K562 (cell line): ENCODE measurements around the gene SPANXN5. TPM values are rescaled to one million over a fixed set of nuclear protein-coding genes. Genes with fewer than 3 reads are reported as not detected.

Experiments
- ATAC-seq: fragments of 200-7000 bp; cut with Tn5 transposase; 3 replicates; pipeline ENCODE4 v1.9.1; 2020; ENCODE audit warnings: moderate library complexity
- BruUV-seq: library from RNA; stranded (reverse); fragments of 400-500 nt; replicated peaks from 2 replicates; lab custom pipeline; 2021; lab: Mats Ljungman, UMichigan
- CTCF ChIA-PET: fragments of 300-600 bp; formaldehyde crosslinking; extraction: SDS; loops from one replicate; lab custom pipeline; 2021; ENCODE audit warnings: low intra/inter-chr PET ratio; lab: Yijun Ruan, JAX
- POLR2A ChIA-PET: fragments of 300-600, 350-650 bp; sonication (Branson Sonifier 250); formaldehyde crosslinking; extraction: SDS; loops from one replicate; lab custom pipeline; 2021; ENCODE audit warnings: antibody characterized with exemption, inconsistent platforms; lab: Yijun Ruan, JAX
- DNase-seq, 4 experiments: peaks; one replicate each; pipeline versions ENCODE4 v3.0.0 to v3.0.0-alpha.2; 2011 to 2018; ENCODE audit warnings: low spot score in 3 of 4, mixed read lengths in 3 of 4; ENCODE audit errors: extremely low read depth in 1 of 4
- FAIRE-seq: peaks from 2 replicates; lab custom pipeline; 2011; peaks lifted over from hg19 to GRCh38; lab: Jason Lieb, UNC
- H2AFZ ChIP-seq: 2 replicates; pipeline ENCODE4 v1.6.0; 2011; ENCODE audit warnings: low read depth, low read length, control low read depth, inconsistent platforms
- H3K27ac ChIP-seq: fragments of 200-600 bp; 3 replicates; pipeline ENCODE4 v1.8.0; 2011; ENCODE audit warnings: low read depth, mild to moderate bottlenecking, control low read depth, inconsistent platforms, low read length, moderate library complexity, mixed read lengths; ENCODE audit errors: extremely low read depth
- H3K27me3 ChIP-seq, 2 experiments: fragments of 300-600 bp in 1 of 2; 2 replicates in 1 of 2; 3 replicates in 1 of 2; pipeline versions ENCODE4 v1.6.0 to v1.8.0; 2011; ENCODE audit warnings: inconsistent platforms in 2 of 2, low read length in 2 of 2, mild to moderate bottlenecking in 1 of 2, mixed read lengths in 1 of 2, moderate library complexity in 1 of 2; ENCODE audit not compliant: control insufficient read depth in 2 of 2, insufficient read depth in 2 of 2
- H3K36me3 ChIP-seq: fragments of 300-600 bp; 3 replicates; pipeline ENCODE4 v1.8.0; 2011; ENCODE audit warnings: mild to moderate bottlenecking, low read length, inconsistent platforms; ENCODE audit not compliant: control insufficient read depth, insufficient read depth
- H3K4me1 ChIP-seq, 2 experiments: fragments of 200-600 bp in 1 of 2; replicated peaks in 1 of 2; 2 replicates in 1 of 2; 3 replicates in 1 of 2; pipeline versions ENCODE4 v1.5.1 to v1.8.0; 2011; ENCODE audit warnings: inconsistent platforms in 2 of 2, low read length in 2 of 2, mild to moderate bottlenecking in 1 of 2, mixed read lengths in 1 of 2, moderate library complexity in 1 of 2; ENCODE audit not compliant: control insufficient read depth in 2 of 2, insufficient read depth in 2 of 2
- H3K4me2 ChIP-seq: 2 replicates; pipeline ENCODE4 v1.6.1; 2011; ENCODE audit warnings: low read length, control low read depth, inconsistent platforms, mixed read lengths; ENCODE audit not compliant: insufficient read depth
- H3K4me3 ChIP-seq: fragments of 200-600 bp; sonication (generic), shearing (Covaris generic); 2 replicates; pipeline ENCODE4 v1.5.1; 2016; ENCODE audit warnings: control low read depth, inconsistent platforms
- H3K79me2 ChIP-seq: fragments of 200-600 bp; 3 replicates; pipeline ENCODE4 v1.8.0; 2011; ENCODE audit warnings: low read length, inconsistent platforms; ENCODE audit not compliant: control insufficient read depth, insufficient read depth
- H3K9ac ChIP-seq, 2 experiments: 2 replicates each; pipeline versions ENCODE4 v1.6.0 to v1.6.1; 2011; ENCODE audit warnings: low read depth in 2 of 2, low read length in 2 of 2, control low read depth in 1 of 2, inconsistent platforms in 1 of 2, mild to moderate bottlenecking in 1 of 2, mixed read lengths in 1 of 2; ENCODE audit not compliant: insufficient read depth in 1 of 2
- H3K9me1 ChIP-seq: one replicate; pipeline ENCODE4 v1.6.0; 2011; ENCODE audit warnings: inconsistent platforms, mild to moderate bottlenecking, low read length, moderate library complexity; ENCODE audit not compliant: control insufficient read depth, insufficient read depth
- H3K9me3 ChIP-seq: replicated peaks from 2 replicates; pipeline ENCODE4 v1.5.1; 2011; ENCODE audit warnings: low read depth, low read length, inconsistent platforms; ENCODE audit not compliant: control insufficient read depth, insufficient read depth
- H4K20me1 ChIP-seq: replicated peaks from 2 replicates; pipeline ENCODE4 v1.6.1; 2011; ENCODE audit warnings: low read length, inconsistent platforms, mixed read lengths; ENCODE audit not compliant: control insufficient read depth, insufficient read depth
- GATAD2A ChIP-seq: fragments of 450-650 bp; IDR thresholded peaks from 2 replicates; pipeline ENCODE4 v1.6.1; 2017
- HEY1 ChIP-seq: fragments of 250-450 bp; sonication (Bioruptor Pico); IDR thresholded peaks from 2 replicates; pipeline ENCODE4 v1.5.0; 2020; ENCODE audit warnings: mild to moderate bottlenecking, moderate library complexity, borderline replicate concordance
- KAT2B ChIP-seq: IDR thresholded peaks from one replicate; pipeline ENCODE4 v1.6.1; 2012; ENCODE audit warnings: low read depth, mild to moderate bottlenecking, control low read depth, inconsistent platforms, low read length, moderate library complexity
- KLF6 ChIP-seq: fragments of 250-450 bp; sonication (Bioruptor Pico); IDR thresholded peaks from 2 replicates; pipeline ENCODE4 v1.4.0; 2020; ENCODE audit warnings: mild to moderate bottlenecking, moderate library complexity, borderline replicate concordance
- RNF219 ChIP-seq: fragments of 250-450 bp; sonication (Bioruptor Pico); IDR thresholded peaks from 2 replicates; pipeline ENCODE4 v1.5.0; 2022; ENCODE audit warnings: mild to moderate bottlenecking
- RREB1 ChIP-seq: fragments of 250-450 bp; sonication (Bioruptor Pico); IDR thresholded peaks from 2 replicates; pipeline ENCODE4 v1.4.0; 2020
- SNRNP70 ChIP-seq: fragments of 200-400 bp; formaldehyde crosslinking; optimal IDR thresholded peaks from 2 replicates; pipeline ENCODE3; 2017; ENCODE audit warnings: low read depth, low read length
- ZBTB34 ChIP-seq: fragments of 250-450 bp; sonication (Bioruptor Pico); IDR thresholded peaks from 2 replicates; pipeline ENCODE4 v1.8.0; 2021; ENCODE audit warnings: mild to moderate bottlenecking, moderate library complexity
- ZNF175 ChIP-seq: fragments of 200-800 bp; sonication (Bioruptor generic); IDR thresholded peaks from 2 replicates; pipeline ENCODE4 v1.6.1; 2016; ENCODE audit warnings: low read depth, mild to moderate bottlenecking, missing genetic modification characterization, missing compliant biosample characterization
- ZNF444 ChIP-seq: fragments of 250-450 bp; sonication (Bioruptor Pico); IDR thresholded peaks from 2 replicates; pipeline ENCODE4 v1.4.0; 2020; ENCODE audit warnings: mild to moderate bottlenecking, moderate library complexity
- ZNF668 ChIP-seq: fragments of 250-450 bp; sonication (Bioruptor Pico); IDR thresholded peaks from 2 replicates; pipeline ENCODE4 v1.8.0; 2022; ENCODE audit warnings: mild to moderate bottlenecking, inconsistent platforms
- WGBS: fragments of 100-300 bp; shearing (Covaris generic); methylation state at CpG from one replicate; pipeline ENCODE4 v1.1.6; 2016; ENCODE audit warnings: low coverage, mixed read lengths; ENCODE audit not compliant: insufficient coverage; ENCODE audit errors: missing lambda C conversion rate; 5-methylcytosine and 5-hydroxymethylcytosine counted together
- in situ Hi-C: fragments of 300-500 bp; cut with MboI; formaldehyde crosslinking; loops from 4 replicates; pipeline ENCODE4 v1.15.0; 2018; ENCODE audit warnings: inconsistent platforms, mixed read lengths
- intact Hi-C: fragments of 100-400 bp; cut with micrococcal nuclease; formaldehyde crosslinking; loops from 2 replicates; pipeline ENCODE4 v1.14.2; 2022
- polyA plus RNA-seq, 8 experiments: library from polyadenylated mRNA; depleted of rRNA in 4 of 8; stranded (reverse) in 5 of 8; unstranded in 3 of 8; fragments of >200 nt; fragmentation: Nextera tagmentation in 2 of 8; fragmentation: Illumina TruSeq in 1 of 8; extraction: Ambion mirVana in 2 of 8; extraction: Trizol in 1 of 8; gene quantifications; 2 replicates each; pipeline versions ENCODE4 v1.2.1 to v1.2.3, GENCODE V29; 2011 to 2014; ENCODE audit warnings: inconsistent platforms in 1 of 8, missing spikeins in 1 of 8
- total RNA-seq, 7 experiments: library from RNA; depleted of rRNA in 6 of 7; stranded (reverse); fragments of >200 nt in 6 of 7; fragmentation: Illumina TruSeq in 2 of 7; extraction: Trizol in 2 of 7; gene quantifications; 2 replicates each; pipeline versions ENCODE4 v1.2.1 to v1.2.3, GENCODE V29; 2011 to 2021; ENCODE audit warnings: low replicate concordance in 1 of 7

SPANXN5 gene
- total and polyA plus RNA-seq, 9 of the 15 experiments (the other 6 are each of a cell fraction or from before 2014, with no cell fraction given): not detected

- no peak overlapping the region for H3K4me3 ChIP-seq
- H2AFZ ChIP-seq: no peak overlapping the region
- H3K9ac ChIP-seq: no peak overlapping the region
- ChIA-PET POLR2A (no interaction called here), CTCF (no interaction called here)
- H3K27ac ChIP-seq: no peak overlapping the region
- no peaks in the 10 kb centered on the region for H3K36me3 ChIP-seq
- H4K20me1 ChIP-seq: no peaks in the 10 kb centered on the region
- H3K9me1 ChIP-seq: no peaks in the 10 kb centered on the region
- no peaks in the 10 kb centered on the region for H3K4me1 ChIP-seq
- no peak for ATAC-seq
- no peaks in the 10 kb centered on the region for H3K79me2 ChIP-seq
- DNase-seq: no peak
- in situ Hi-C loops (no loop called here), intact Hi-C loops (no loop called here)
- BruUV-seq: no TSS peak
- FAIRE-seq: no peak
- H3K4me2 ChIP-seq: no peak overlapping the region
- WGBS: 2% methylated on average over 9 of the region's 11 CpGs
- H3K27me3 ChIP-seq: no peaks in the 10 kb centered on the region
- no peaks in the 10 kb centered on the region for H3K9me3 ChIP-seq
- no peak for TF ChIP-seq ZNF175 (CRISPR knock-in tag)
- TF ChIP-seq ZNF444 (CRISPR knock-in tag): no peak
- TF ChIP-seq GATAD2A: no peak
- TF ChIP-seq HEY1 (CRISPR knock-in tag): no peak
- TF ChIP-seq KLF6 (CRISPR knock-in tag): no peak
- no peak for TF ChIP-seq SNRNP70
- TF ChIP-seq RNF219 (CRISPR knock-in tag): no peak
- TF ChIP-seq KAT2B: no peak
- no peak for TF ChIP-seq RREB1 (CRISPR knock-in tag)
- no peak for TF ChIP-seq ZNF668 (CRISPR knock-in tag)
- no peak for TF ChIP-seq ZBTB34 (CRISPR knock-in tag)
Measured at GRCh38 chrX:52821079-52821760, 24.0 kb upstream of the SPANXN5 start.
